Tibial nerve (tissue), 3 donors: ENCODE measurements around the gene FAM210A.

ENCODE experiments used
- POLR2A ChIP-seq, 2 donors: fragments of 450-650 bp; IDR thresholded peaks; one replicate each; pipeline ENCODE4 v1.6.1; 2017; ENCODE audit warnings: antibody characterized with exemption in 2 of 2, mild to moderate bottlenecking in 2 of 2, moderate library complexity in 2 of 2
- TF ChIP-seq, protein P1 (sequence below), 5 experiments: fragments of 200-600 bp in 3 of 5; fragments of 450-650 bp in 2 of 5; sonication (generic) in 3 of 5; IDR thresholded peaks; one replicate each; pipeline ENCODE4 v1.5.1; 2016 to 2019; ENCODE audit warnings: antibody characterized with exemption in 5 of 5, mild to moderate bottlenecking in 3 of 5, moderate library complexity in 2 of 5

DNA sequence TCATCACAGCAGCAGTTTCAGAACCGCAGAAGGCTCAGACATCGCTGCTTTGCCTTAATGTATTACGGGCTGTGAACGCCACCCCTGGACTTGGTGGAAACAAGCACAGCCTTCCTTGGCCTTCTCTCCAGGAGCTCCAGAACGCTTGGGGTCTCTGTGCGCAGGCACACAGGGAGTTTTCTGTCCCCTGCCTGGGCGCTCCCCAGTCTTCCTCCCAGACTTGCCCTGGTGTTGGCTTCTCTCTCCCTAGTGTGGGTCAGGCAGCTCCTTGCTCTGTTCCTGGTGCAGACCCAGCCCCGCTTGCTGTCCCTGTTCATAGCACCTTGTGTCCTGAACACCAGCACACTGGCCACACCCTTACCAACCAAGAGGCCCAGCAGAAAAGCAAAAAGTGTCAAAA is 103.6 kb downstream of the FAM210A start:
- TF ChIP-seq, protein P1, sequence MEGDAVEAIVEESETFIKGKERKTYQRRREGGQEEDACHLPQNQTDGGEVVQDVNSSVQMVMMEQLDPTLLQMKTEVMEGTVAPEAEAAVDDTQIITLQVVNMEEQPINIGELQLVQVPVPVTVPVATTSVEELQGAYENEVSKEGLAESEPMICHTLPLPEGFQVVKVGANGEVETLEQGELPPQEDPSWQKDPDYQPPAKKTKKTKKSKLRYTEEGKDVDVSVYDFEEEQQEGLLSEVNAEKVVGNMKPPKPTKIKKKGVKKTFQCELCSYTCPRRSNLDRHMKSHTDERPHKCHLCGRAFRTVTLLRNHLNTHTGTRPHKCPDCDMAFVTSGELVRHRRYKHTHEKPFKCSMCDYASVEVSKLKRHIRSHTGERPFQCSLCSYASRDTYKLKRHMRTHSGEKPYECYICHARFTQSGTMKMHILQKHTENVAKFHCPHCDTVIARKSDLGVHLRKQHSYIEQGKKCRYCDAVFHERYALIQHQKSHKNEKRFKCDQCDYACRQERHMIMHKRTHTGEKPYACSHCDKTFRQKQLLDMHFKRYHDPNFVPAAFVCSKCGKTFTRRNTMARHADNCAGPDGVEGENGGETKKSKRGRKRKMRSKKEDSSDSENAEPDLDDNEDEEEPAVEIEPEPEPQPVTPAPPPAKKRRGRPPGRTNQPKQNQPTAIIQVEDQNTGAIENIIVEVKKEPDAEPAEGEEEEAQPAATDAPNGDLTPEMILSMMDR (IDR thresholded peaks at IDR 0.05), result no peak
- no peak for TF ChIP-seq POLR2A (IDR thresholded peaks at IDR 0.05)
